ENCODE measurements around the gene SLC9A1.

Gene SLC9A1

GRCh38 chr1:27152829-27153548 is 1.9 kb downstream of the SLC9A1 start:
- TF ChIP-seq CTCF (IDR thresholded peaks at IDR 0.05; ENCODE audit: control extremely low read depth, extremely low read depth, low read depth, missing control alignments): no peak
- POLR2A ChIA-PET: interaction anchor here (2.1 to 3.6 kb wide), 2 partner anchors 12 to 19 kb away, joined by 14 to 110 read pairs; no protein-coding TSS in a partner anchor
- CTCF ChIA-PET: interaction anchor here (0.7 to 7.9 kb wide), 8 partner anchors 10 to 143 kb away, joined by 3 to 88 read pairs (median 3); no protein-coding TSS in a partner anchor

GRCh38 chr1:27152004-27152828 is 2.7 kb downstream of the SLC9A1 start:
- DNase-seq (ENCODE audit: extremely low spot score): no peak
- ChIA-PET CTCF (interaction anchor here (0.7 to 7.9 kb wide), 9 partner anchors 9 to 144 kb away, joined by 3 to 88 read pairs (median 3); no protein-coding TSS in a partner anchor), POLR2A (interaction anchor here (0.6 to 3.6 kb wide), 3 partner anchors 11 to 1419 kb away, joined by 3 to 110 read pairs (median 4); no protein-coding TSS in a partner anchor)
- TF ChIP-seq CTCF (IDR thresholded peaks at IDR 0.05; ENCODE audit: control extremely low read depth, extremely low read depth, low read depth, missing control alignments): no peak

More at GRCh38 chr1:27152829-27153548, 1.9 kb downstream of the SLC9A1 start:
- DNase-seq (ENCODE audit: extremely low spot score): no peak

- no peak for TF ChIP-seq CTCF (IDR thresholded peaks at IDR 0.05; ENCODE audit: control extremely low read depth, extremely low read depth, low read depth, missing control alignments)
- ChIA-PET CTCF (interaction anchor here (0.7 to 1.5 kb wide), 5 partner anchors 13 to 133 kb away, joined by 3 to 6 read pairs (median 3); no protein-coding TSS in a partner anchor), POLR2A (interaction anchor here (1.0 to 2.4 kb wide), 3 partner anchors 11 to 85 kb away, joined by 3 to 8 read pairs (median 3); no protein-coding TSS in a partner anchor)
- no peak for DNase-seq (ENCODE audit: extremely low spot score)
These were observed 4.3 kb downstream of the SLC9A1 start for GRCh38 chr1:27150641-27151040.

GRCh38 chr1:27150183-27150582 is 4.7 kb downstream of the SLC9A1 start:
- ChIA-PET POLR2A (interaction anchor here (1.2 to 2.4 kb wide), 3 partner anchors 10 to 16 kb away, joined by 3 to 8 read pairs (median 4); no protein-coding TSS in a partner anchor), CTCF (interaction anchor here (0.7 to 1.5 kb wide), 3 partner anchors 12 to 104 kb away, joined by 3 to 6 read pairs (median 4); no protein-coding TSS in a partner anchor)
- DNase-seq (ENCODE audit: extremely low spot score): no peak
- no peak for TF ChIP-seq CTCF (IDR thresholded peaks at IDR 0.05; ENCODE audit: control extremely low read depth, extremely low read depth, low read depth, missing control alignments)

GRCh38 chr1:27149762-27150113 is 5.2 kb downstream of the SLC9A1 start:
- POLR2A ChIA-PET: interaction anchor here (1.2 to 2.4 kb wide), 3 partner anchors 10 to 16 kb away, joined by 3 to 8 read pairs (median 4); no protein-coding TSS in a partner anchor
- CTCF ChIA-PET: interaction anchor here (1.2 to 2.1 kb wide), 4 partner anchors 10 to 50 kb away, joined by 3 to 9 read pairs (median 4); no protein-coding TSS in a partner anchor

More at GRCh38 chr1:27149762-27150113, 5.2 kb downstream of the SLC9A1 start:
- DNase-seq (ENCODE audit: extremely low spot score): no peak
- TF ChIP-seq CTCF (IDR thresholded peaks at IDR 0.05; ENCODE audit: control extremely low read depth, extremely low read depth, low read depth, missing control alignments): no peak
